Putamen (tissue), 1 donor: Measurements from ENCODE around the gene CPN2.

Experiments
- DNase-seq: peaks from one replicate; pipeline ENCODE4 v3.0.0-alpha.2; 2016; ENCODE audit warnings: low spot score

CPN2 gene

DNA sequence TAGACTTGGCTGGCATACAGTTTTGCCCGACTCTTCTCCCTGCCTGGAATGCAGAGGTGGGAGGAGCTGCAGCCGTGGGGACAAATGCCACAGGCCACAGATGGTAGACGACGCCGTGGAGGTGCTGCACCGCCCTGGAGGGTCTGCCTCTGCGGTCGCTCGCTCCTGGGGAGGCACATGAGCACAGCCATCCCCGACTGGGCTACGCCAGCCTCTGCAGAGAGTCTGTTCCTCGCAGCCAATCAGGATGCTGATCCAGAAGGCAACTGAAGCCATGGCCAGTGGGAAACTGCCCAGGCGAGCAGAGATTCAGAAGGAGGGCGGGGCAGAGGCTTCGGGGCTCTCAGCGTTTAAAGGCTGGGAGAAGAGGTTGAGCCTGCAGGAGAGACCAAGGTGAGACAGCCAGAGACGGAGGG lies 30.3 kb upstream of the CPN2 start:
- no peak for DNase-seq

- DNase-seq = no peak
These were observed 29.2 kb upstream of the CPN2 start for GRCh38 chr3:194380326-194380725.

DNA sequence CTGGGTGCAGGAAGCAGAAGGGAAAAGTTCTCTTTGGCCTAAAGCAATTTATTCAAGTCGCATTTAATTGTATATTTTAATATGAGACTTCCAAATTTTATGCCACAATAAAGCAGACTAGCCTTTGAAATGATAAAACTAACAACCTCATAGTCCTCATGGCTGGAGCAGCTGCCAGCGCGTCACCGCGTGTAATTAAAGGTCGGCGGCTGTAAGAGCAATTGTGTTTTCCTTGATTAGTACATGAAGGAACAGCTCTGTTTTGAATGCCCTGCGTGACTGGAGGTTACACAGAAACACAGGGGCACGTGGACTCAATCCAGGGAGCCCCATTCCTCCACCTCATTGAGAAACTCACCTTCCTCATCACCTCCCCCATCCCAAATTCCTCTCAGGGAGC lies 28.5 kb upstream of the CPN2 start:
- DNase-seq = no peak

- no peak for DNase-seq
These were observed 28.1 kb upstream of the CPN2 start for GRCh38 chr3:194379231-194379630.

- no peak for DNase-seq
These were observed 26.6 kb upstream of the CPN2 start for GRCh38 chr3:194377708-194378107.

DNA sequence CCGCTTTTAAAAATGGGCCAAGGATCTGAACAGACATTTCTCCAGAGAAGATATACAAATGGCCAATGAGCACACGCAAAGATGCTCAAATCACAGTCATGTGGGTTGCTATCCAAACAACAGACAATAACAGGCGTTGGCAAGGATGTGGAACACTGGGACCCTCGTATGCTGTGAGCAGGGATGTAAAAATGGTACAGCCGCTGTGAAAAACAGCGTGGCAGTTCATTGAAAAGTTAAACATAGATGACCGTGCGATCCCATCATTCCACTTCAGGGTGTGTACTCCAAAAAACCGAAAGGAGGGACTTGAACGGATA lies 25.1 kb upstream of the CPN2 start:
- no peak for DNase-seq

- no peak for DNase-seq
These were observed 24.5 kb upstream of the CPN2 start for GRCh38 chr3:194375473-194376240.

DNA sequence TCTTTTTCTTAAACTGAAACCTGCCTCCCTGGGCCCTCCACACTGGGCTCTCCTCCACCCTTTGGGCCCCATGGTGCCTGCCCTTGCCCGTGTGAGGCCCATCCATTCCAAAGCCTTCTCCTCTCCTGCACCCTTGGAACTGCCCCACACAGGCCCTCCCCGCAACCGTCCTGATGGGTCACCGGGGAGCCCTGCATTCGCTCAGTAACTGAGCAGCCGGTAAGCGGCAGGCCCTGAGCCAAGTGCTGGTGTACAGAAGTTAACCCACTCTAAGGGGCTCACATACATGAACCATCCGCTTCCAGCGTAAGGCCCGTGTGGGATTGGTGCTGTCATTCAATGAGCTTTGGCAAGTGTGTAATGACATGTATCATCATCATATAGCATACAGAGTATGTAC lies 23.8 kb upstream of the CPN2 start:
- DNase-seq = no peak

DNA sequence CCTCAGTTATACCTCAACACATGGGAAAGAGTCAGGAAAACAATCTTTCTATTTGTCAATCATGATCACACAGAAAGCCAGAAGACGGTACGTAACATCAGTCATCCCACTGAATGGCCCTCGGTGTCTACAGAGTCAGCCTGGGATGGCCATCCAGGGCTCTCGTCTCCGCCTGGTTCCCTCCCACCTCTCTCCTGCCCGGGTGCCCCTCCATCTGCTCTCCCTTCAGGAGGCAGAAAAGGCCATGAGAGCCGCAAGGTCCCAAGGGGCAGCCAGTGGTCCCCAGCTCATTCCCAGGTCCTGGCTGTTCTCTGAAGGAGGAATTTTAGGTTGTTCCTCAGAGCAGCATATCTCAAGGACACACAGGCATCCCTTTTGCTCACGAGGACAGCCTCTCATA lies 22.8 kb upstream of the CPN2 start:
- DNase-seq = no peak

- no peak for DNase-seq
These were observed 21.9 kb upstream of the CPN2 start for GRCh38 chr3:194373028-194373427.

DNA sequence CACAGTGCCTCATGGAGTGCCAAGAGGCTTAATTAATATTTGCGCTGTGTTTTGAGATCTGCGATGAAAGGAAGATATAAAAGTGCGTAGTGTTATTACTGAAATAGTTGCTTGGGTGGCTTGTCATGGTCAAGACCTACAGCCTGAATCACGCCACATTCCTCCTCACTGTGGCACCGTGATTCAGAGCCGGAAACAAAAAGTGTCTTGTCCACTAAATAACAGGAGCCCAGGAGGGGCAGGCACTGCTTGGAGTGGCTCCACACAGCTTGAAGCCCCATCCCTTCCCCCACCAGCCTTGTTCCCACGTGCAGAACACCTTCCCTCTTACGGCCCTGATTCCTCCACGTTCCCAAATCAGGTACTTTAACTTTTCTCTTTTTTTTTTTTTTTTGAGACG lies 19.6 kb upstream of the CPN2 start:
- no peak for DNase-seq

DNA sequence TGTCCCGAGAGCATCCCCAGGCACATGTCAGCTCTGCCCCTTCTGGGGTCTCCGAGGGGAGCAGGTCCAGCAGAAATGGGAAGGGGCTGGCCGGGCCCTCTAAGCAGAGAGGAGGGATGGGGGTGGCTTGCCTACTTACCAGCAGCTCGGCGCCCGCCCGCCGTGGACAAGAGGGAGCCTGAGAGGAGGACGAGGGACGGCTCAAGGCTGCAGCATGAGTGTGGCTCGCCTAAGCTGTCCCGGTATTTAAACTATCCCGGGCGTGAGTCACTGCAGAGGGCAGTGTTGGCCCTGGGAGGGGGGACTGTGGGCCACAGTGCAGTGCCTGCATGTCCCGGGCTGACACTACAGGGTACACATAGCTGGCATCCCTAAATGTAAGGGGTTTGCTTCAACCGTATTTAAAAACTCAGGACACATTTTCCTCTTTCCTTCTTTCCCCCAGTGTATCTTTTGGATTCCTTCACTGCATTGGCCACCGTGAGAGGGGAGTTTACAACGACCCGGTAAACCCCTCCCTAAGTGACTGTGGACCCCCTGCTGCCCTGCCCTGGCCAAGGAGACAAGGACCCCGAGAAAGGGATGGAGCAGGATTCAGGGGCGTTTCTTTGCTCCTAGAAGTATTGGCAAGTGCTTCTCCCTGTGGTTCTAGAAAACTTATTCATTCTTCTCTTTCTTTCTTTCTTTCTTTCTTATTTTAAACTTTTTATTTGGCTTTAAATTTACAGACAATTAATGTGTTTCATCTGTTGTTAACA lies 18.6 kb upstream of the CPN2 start, which contains the start of gene LRRC15:
Gene LRRC15, minus strand, starts transcription at position 222 of the 758 bp plus-strand sequence. CDS start 8,700 bp downstream, outside the sequence.
- DNase-seq = no peak

DNA sequence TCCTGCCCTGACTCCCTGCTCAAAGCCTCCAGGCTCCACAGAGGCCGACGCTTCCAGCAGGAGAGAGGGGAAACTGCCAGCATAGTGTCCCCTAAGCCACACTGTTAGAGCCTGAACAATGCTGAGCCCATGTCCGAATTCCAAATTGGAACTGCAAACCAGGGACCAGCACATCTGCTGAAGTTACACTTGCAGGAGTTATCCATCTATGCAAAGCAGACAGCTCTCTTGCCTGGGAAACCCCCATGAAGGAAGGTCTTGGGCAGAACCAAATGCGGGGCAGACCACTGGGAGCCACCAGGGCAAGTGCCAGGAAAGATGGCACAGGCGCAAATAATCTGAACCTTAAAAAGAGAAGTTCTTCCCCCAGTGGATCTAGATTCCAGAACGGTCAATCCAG lies 17.8 kb upstream of the CPN2 start:
- no peak for DNase-seq

GRCh38 chr3:194367992-194368841 lies 17.1 kb upstream of the CPN2 start:
- DNase-seq = no peak

GRCh38 chr3:194365978-194366490 lies 14.9 kb upstream of the CPN2 start:
- DNase-seq = no peak

- no peak for DNase-seq
These were observed 14.4 kb upstream of the CPN2 start for GRCh38 chr3:194365526-194365925.

- DNase-seq = no peak
These were observed 13.7 kb upstream of the CPN2 start for GRCh38 chr3:194364652-194365434.

DNA sequence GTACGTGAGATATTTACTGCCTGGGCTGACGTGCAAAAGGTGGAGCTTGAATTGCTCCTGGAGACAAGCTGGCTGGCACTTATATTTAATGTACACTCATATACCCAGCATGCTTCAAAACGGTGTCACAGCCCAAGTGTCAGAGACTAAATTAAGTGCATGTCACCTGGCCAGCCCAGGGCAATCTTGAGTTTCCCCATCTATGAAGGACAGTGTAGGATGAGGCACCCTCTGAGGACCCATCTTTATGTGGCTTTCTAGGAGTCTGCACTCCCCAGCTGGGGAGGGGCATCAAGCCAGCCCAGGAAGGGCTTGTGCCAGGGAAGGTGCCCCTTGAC lies 13.2 kb upstream of the CPN2 start:
- DNase-seq = no peak

GRCh38 chr3:194360568-194360967 lies 9.4 kb upstream of the CPN2 start:
- DNase-seq = no peak

DNA sequence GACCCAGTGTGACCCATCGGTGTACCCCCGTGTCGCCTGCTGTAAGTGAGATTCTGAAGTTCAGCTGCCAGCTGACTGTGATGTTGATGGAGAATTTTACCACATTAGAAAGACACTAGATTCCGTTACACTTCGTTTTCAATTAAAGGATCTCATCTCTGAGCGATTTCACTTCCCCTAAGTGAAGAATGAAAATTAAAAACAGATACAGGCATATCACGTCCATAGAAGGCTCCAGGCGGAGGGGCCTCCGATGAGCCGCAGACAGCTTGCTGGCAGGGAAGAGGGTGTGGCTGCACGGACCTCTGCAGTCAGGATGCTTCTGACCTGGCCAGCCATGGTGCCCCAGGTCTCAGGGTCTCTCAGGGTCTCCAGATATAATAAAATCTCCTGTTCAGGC lies 6.6 kb upstream of the CPN2 start:
- no peak for DNase-seq

DNA sequence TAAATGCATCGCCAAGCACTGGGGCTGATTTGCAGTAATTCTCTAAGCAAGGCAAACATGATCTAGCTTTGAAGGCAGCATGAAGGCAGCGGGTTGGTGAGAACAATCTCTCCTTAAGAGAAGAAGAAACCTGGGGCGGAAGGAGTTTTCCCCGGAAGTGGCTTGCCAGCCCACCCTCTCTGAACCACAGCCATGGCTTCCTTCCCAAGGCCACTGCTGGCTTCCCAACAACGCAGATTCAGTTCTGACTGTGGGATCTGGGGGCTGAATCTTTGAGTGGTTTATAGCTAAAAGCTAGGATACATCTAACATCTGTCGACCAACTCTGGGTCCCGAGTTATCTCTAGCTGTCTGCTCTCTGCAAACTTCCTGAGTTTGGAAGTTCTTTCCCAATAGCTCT lies 4.3 kb upstream of the CPN2 start:
- DNase-seq = no peak

- DNase-seq = no peak
These were observed 3.2 kb upstream of the CPN2 start for GRCh38 chr3:194354315-194354714.
